Neural crest cell (in vitro differentiated cells): ENCODE measurements around the gene C2orf92. TPM values are rescaled to one million over a fixed set of nuclear protein-coding genes. Genes with fewer than 3 reads are reported as not detected.

ENCODE experiments used
- DNase-seq: peaks from one replicate; pipeline ENCODE4 v3.0.0; 2021; ENCODE audit warnings: low read depth, mixed read lengths, low spot score
- H3K27ac Mint-ChIP-seq: one replicate; pipeline ENCODE4 v1.8.0; 2021; ENCODE audit warnings: mild to moderate bottlenecking, mixed read lengths; ENCODE audit not compliant: unreplicated experiment
- H3K27me3 Mint-ChIP-seq: 2 replicates; pipeline ENCODE4 v1.8.0; 2021; ENCODE audit warnings: low read depth, mild to moderate bottlenecking, mixed read lengths
- H3K36me3 Mint-ChIP-seq: 2 replicates; pipeline ENCODE4 v1.8.0; 2021; ENCODE audit warnings: low read depth, mild to moderate bottlenecking, mixed read lengths
- H3K4me1 Mint-ChIP-seq: 2 replicates; pipeline ENCODE4 v1.8.0; 2021; ENCODE audit warnings: mixed read lengths
- H3K4me3 Mint-ChIP-seq: one replicate; pipeline ENCODE4 v1.8.0; 2021; ENCODE audit warnings: mild to moderate bottlenecking, mixed read lengths
- H3K9me3 Mint-ChIP-seq: 2 replicates; pipeline ENCODE4 v1.8.0; 2021; ENCODE audit warnings: mixed read lengths
- total RNA-seq: library from RNA; stranded (reverse); gene quantifications from 2 replicates; pipeline ENCODE4 v1.2.1, GENCODE V29; 2021
- TF ChIP-seq, protein P1 (sequence below): fragments of 200-600 bp; sonication (generic); conservative IDR thresholded peaks from 2 replicates; pipeline ENCODE4 v1.5.0; 2021; ENCODE audit warnings: antibody characterized with exemption, mild to moderate bottlenecking

The C2orf92 gene
- total RNA-seq, 1 donor from 2014 or later: 10.3 TPM

DNA sequence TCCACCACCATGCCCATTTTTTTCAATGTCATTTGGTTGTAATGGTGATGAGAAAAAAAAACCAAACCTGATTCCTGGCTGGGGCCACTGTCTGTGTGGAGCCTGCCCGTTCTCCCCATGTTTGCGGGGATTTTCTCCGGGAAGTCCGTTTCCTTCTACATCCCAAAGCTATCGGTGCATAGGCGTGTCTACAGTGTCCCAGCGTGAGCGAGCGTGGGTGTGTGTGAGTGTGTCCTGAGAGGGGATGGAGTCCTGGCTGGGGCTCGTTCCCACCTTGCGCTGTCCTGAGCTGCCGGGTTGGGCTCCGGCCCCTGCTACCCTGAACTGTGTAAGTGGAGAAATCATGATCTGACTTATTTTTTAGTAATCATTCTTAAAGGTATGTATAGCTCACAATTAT, 36.6 kb downstream of the C2orf92 start:
- H3K27me3 Mint-ChIP-seq: no peaks in the 10 kb centered on the region
- TF ChIP-seq, protein P1, sequence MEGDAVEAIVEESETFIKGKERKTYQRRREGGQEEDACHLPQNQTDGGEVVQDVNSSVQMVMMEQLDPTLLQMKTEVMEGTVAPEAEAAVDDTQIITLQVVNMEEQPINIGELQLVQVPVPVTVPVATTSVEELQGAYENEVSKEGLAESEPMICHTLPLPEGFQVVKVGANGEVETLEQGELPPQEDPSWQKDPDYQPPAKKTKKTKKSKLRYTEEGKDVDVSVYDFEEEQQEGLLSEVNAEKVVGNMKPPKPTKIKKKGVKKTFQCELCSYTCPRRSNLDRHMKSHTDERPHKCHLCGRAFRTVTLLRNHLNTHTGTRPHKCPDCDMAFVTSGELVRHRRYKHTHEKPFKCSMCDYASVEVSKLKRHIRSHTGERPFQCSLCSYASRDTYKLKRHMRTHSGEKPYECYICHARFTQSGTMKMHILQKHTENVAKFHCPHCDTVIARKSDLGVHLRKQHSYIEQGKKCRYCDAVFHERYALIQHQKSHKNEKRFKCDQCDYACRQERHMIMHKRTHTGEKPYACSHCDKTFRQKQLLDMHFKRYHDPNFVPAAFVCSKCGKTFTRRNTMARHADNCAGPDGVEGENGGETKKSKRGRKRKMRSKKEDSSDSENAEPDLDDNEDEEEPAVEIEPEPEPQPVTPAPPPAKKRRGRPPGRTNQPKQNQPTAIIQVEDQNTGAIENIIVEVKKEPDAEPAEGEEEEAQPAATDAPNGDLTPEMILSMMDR: no peak
- H3K9me3 Mint-ChIP-seq: no peaks in the 10 kb centered on the region
- no peak overlapping the region for H3K4me3 Mint-ChIP-seq
- no peaks in the 10 kb centered on the region for H3K36me3 Mint-ChIP-seq
- DNase-seq: no peak
- no peak overlapping the region for H3K27ac Mint-ChIP-seq
- peaks cover 9% of the 10 kb centered on the region for H3K4me1 Mint-ChIP-seq

DNA sequence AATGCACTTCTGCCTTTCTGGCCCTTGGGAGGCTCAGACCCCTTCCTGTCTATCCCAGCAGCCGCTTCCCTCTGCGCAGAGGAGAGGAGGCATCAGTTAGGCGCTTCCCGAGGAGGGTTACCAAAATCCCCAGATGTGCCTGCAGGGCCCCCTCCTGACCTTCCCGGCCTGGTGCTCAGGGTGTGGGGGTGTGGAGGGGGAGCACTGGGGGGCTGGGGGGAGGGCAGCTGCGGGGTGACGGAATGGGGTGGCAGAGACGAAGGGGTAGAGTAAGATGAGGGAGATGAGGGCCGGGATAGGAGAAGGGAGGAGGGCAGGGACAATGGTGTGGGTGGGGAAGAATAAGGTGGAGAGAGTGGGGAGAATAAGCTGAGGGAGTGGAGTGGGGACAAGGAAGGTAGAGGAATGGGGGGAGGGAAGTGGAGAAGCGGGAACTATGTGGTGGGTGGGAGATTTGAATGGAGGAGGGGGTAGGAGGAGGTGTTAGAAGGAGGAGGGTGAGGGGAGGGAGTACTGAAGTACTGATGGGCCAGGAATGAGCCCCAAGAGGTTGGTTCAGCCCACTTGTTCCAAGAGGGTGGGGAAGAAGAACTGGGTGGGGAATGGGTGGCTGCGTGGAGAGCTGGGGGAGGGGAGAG, 37.3 kb downstream of the C2orf92 start:
- TF ChIP-seq, protein P1: no peak
- Mint-ChIP-seq H3K9me3 (no peaks in the 10 kb centered on the region), H3K36me3 (no peaks in the 10 kb centered on the region), H3K27me3 (no peaks in the 10 kb centered on the region), H3K4me1 (peaks cover 9% of the 10 kb centered on the region), H3K27ac (no peak overlapping the region), H3K4me3 (no peak overlapping the region)
- DNase-seq: no peak

DNA sequence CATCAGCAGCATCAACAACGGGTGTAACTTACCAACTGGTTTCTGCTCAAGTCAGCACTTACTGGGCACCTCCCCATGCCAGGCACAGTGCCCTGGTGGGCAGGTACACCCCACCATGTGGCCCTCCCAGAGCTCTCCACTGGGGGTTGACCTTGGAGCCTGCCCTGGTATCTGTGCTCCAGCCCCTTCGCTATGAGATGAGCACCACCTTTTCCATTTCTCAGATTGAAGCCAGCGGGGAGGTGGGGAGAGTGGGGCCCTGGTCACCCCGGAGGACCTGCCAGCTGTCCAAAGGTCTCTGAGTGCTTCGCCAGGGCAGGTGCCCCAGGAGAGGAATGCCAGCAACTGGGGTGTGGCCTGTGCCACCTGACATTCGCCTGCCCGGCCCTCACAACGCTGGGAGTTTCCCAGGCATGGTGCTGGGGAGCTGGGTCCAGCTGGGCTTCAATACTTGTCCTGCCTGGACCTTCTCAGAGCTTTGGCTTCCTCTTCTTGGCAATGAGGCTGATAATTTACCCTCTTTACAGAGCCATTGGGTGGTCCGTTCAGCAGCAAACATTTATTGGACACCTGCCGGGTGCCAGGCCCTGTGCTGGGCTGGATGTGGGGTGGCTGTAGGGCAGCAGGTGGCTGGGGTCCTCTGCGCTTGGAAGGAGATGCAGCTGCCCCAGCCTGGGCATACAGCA, 38.0 kb downstream of the C2orf92 start:
- no peaks in the 10 kb centered on the region for H3K27me3 Mint-ChIP-seq
- H3K27ac Mint-ChIP-seq: no peak overlapping the region
- TF ChIP-seq, protein P1: no peak
- no peak for DNase-seq
- peaks cover 9% of the 10 kb centered on the region for H3K4me1 Mint-ChIP-seq
- H3K36me3 Mint-ChIP-seq: no peaks in the 10 kb centered on the region
- no peak overlapping the region for H3K4me3 Mint-ChIP-seq
- H3K9me3 Mint-ChIP-seq: no peaks in the 10 kb centered on the region

DNA sequence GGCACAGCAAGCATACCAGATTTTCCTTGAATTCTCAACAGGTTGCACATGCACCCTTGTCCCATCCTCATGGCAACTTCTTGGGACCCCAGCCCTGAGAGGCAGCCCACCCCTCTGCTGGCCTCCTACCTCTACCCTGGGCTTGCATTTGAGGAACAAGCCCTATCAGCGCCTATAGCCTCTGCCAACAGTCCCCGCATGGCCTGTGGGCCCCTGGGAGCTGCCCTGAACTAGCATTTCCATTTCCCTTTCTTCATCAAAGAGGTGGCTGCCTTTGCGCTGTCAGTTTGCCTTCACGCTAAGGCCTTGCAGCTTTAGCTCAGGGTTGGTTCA, 38.5 kb downstream of the C2orf92 start:
- TF ChIP-seq, protein P1: no peak
- no peaks in the 10 kb centered on the region for H3K9me3 Mint-ChIP-seq
- peaks cover 9% of the 10 kb centered on the region for H3K4me1 Mint-ChIP-seq
- H3K36me3 Mint-ChIP-seq: no peaks in the 10 kb centered on the region
- no peaks in the 10 kb centered on the region for H3K27me3 Mint-ChIP-seq
- DNase-seq: no peak
- no peak overlapping the region for H3K27ac Mint-ChIP-seq
- no peak overlapping the region for H3K4me3 Mint-ChIP-seq

DNA sequence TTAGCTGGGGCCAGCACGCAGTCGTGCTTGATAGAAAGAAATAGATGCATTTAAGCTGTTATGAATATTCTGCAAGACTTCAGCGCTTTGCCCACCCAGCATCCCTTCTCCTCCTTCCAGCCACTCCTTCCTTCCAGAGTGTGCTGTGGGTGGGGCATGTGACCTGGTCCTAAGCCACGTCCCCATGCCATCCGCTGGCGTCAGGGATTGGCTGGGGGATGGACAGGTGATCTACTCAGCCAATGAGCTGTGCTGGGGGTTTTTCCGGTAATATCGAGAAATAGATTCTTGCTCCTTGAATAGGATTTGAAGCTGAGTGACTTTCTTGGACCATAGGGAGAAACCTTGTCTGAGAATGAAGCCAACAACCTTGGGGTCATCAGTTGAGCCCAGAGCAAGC, 39.1 kb downstream of the C2orf92 start:
- peaks cover 9% of the 10 kb centered on the region for H3K4me1 Mint-ChIP-seq
- H3K9me3 Mint-ChIP-seq: no peaks in the 10 kb centered on the region
- TF ChIP-seq, protein P1: no peak
- no peak overlapping the region for H3K27ac Mint-ChIP-seq
- no peaks in the 10 kb centered on the region for H3K36me3 Mint-ChIP-seq
- DNase-seq: no peak
- no peaks in the 10 kb centered on the region for H3K27me3 Mint-ChIP-seq
- H3K4me3 Mint-ChIP-seq: no peak overlapping the region
